KMS-11 (cell line): Measurements from ENCODE around the gene DLX1.

Source experiments
- H2AFZ ChIP-seq: fragments of 200-600 bp; sonication (generic); 2 replicates; pipeline ENCODE4 v1.6.1; 2016; ENCODE audit warnings: antibody characterized with exemption, mixed run types, low read depth
- H3K27ac ChIP-seq: fragments of 200-600 bp; sonication (generic); 2 replicates; pipeline ENCODE4 v1.6.1; 2016; ENCODE audit warnings: mild to moderate bottlenecking, mixed run types
- H3K27me3 ChIP-seq: fragments of 200-600 bp; sonication (generic); 2 replicates; pipeline ENCODE4 v1.6.1; 2017; ENCODE audit warnings: mild to moderate bottlenecking, low read depth, mixed run types, moderate library complexity; ENCODE audit not compliant: insufficient read depth
- H3K36me3 ChIP-seq: fragments of 200-600 bp; sonication (generic); 2 replicates; pipeline ENCODE4 v1.6.1; 2017; ENCODE audit warnings: mild to moderate bottlenecking, mixed run types; ENCODE audit not compliant: insufficient read depth
- H3K4me1 ChIP-seq: fragments of 200-600 bp; sonication (generic); 2 replicates; pipeline ENCODE4 v1.6.1; 2016; ENCODE audit warnings: mild to moderate bottlenecking, low read depth, mixed run types; ENCODE audit not compliant: poor library complexity, severe bottlenecking
- H3K4me2 ChIP-seq: fragments of 200-600 bp; sonication (generic); 2 replicates; pipeline ENCODE4 v1.7.0; 2016; ENCODE audit warnings: mild to moderate bottlenecking, mixed run types
- H3K4me3 ChIP-seq: fragments of 200-600 bp; sonication (generic); IDR thresholded peaks from 2 replicates; pipeline ENCODE4 v1.6.1; 2017; ENCODE audit warnings: low read depth, low read length, mixed read lengths; ENCODE audit not compliant: insufficient read depth
- H3K79me2 ChIP-seq: fragments of 200-600 bp; sonication (generic); 2 replicates; pipeline ENCODE4 v1.6.1; 2016; ENCODE audit warnings: low read depth, mixed run types; ENCODE audit not compliant: insufficient read depth
- H3K9ac ChIP-seq: fragments of 200-600 bp; sonication (generic); 2 replicates; pipeline ENCODE4 v1.6.1; 2016; ENCODE audit warnings: mild to moderate bottlenecking, mixed run types
- H4K20me1 ChIP-seq: fragments of 200-600 bp; sonication (generic); 2 replicates; pipeline ENCODE4 v1.6.1; 2016; ENCODE audit warnings: mild to moderate bottlenecking, mixed run types; ENCODE audit not compliant: insufficient read depth
- TF ChIP-seq, protein P1 (sequence below): fragments of 200-600 bp; sonication (generic); conservative IDR thresholded peaks from 2 replicates; pipeline ENCODE4 v1.6.1; 2017; ENCODE audit warnings: low read depth, mild to moderate bottlenecking, antibody characterized with exemption, low read length, moderate library complexity, mixed read lengths

DLX1 gene

DNA sequence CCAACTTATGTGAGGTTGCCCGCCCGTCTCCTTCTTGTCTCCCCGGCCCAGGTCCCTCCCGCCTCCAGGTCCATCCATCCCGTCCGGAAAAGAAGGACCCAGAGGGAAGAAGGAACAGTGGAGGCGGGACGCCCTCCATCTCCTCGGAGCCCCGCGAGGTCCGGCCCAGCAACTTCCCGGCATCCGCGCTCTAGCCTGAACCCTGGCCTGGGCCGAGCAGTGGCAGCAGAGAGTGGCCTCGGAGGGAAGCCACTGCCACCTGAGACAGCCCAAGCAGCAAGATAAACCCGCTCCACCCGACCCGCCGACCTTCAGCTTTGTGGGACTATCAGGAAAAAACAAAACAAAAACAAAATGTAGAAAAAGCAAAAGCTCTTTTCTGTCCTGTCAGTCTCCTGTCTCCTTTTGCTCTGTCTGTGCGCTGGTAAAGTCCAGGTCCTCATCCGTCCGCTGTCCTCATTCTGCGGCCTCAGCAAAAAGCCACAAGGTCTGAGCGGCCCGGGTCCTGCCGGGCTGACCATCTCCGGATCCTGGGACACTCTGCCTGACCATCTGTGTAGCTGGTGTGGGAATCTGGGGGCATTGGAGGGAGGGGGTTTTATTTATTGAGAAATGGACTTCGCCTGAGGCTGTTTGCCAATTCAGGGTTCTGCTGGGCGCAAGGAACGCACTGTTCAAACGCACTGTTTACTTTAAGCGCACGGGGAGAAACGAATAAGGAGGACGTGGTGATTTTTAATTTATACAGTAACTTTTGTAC is 3.1 kb downstream of the DLX1 start:
- H3K4me3 ChIP-seq = no peak overlapping the region
- H3K9ac ChIP-seq = no peak overlapping the region
- no peak overlapping the region for H3K4me2 ChIP-seq
- H3K27me3 ChIP-seq = peaks cover 79% of the 10 kb centered on the region
- H2AFZ ChIP-seq = no peak overlapping the region
- H3K36me3 ChIP-seq = no peaks in the 10 kb centered on the region
- peaks cover 4% of the 10 kb centered on the region for H3K4me1 ChIP-seq
- H4K20me1 ChIP-seq = no peaks in the 10 kb centered on the region
- H3K79me2 ChIP-seq = no peaks in the 10 kb centered on the region
- TF ChIP-seq, protein P1, sequence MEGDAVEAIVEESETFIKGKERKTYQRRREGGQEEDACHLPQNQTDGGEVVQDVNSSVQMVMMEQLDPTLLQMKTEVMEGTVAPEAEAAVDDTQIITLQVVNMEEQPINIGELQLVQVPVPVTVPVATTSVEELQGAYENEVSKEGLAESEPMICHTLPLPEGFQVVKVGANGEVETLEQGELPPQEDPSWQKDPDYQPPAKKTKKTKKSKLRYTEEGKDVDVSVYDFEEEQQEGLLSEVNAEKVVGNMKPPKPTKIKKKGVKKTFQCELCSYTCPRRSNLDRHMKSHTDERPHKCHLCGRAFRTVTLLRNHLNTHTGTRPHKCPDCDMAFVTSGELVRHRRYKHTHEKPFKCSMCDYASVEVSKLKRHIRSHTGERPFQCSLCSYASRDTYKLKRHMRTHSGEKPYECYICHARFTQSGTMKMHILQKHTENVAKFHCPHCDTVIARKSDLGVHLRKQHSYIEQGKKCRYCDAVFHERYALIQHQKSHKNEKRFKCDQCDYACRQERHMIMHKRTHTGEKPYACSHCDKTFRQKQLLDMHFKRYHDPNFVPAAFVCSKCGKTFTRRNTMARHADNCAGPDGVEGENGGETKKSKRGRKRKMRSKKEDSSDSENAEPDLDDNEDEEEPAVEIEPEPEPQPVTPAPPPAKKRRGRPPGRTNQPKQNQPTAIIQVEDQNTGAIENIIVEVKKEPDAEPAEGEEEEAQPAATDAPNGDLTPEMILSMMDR = no peak
- no peak overlapping the region for H3K27ac ChIP-seq

DNA sequence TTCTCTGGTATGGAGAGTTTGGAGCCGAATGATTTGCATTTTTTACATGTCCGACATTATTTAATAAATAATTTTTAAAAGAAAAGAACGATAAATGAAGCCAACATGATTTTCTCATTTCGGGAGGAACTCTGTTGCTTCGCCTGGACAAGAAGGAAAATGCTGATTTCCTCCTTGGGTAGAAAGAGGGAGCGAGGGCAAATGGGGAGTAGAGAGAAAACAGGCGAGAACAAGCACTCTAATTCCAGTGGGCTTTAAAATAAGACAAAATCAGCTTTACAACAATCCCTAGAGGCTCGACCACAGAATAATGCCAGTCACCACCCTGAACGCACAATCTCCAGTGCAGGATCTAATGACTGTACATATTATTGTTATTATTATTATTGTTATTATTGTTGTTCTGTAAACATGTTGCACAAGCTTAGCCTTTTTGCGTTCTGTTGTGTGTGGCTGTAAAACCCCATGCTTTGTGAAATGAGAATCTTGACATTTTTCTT is 3.7 kb downstream of the DLX1 start:
- no peaks in the 10 kb centered on the region for H3K79me2 ChIP-seq
- H3K27me3 ChIP-seq = peaks cover 80% of the 10 kb centered on the region
- H3K4me3 ChIP-seq = no peak overlapping the region
- H3K4me2 ChIP-seq = no peak overlapping the region
- TF ChIP-seq, protein P1 = no peak
- no peaks in the 10 kb centered on the region for H3K36me3 ChIP-seq
- no peak overlapping the region for H3K9ac ChIP-seq
- peaks cover 9% of the 10 kb centered on the region for H3K4me1 ChIP-seq
- H4K20me1 ChIP-seq = no peaks in the 10 kb centered on the region
- no peak overlapping the region for H2AFZ ChIP-seq
- H3K27ac ChIP-seq = no peak overlapping the region

DNA sequence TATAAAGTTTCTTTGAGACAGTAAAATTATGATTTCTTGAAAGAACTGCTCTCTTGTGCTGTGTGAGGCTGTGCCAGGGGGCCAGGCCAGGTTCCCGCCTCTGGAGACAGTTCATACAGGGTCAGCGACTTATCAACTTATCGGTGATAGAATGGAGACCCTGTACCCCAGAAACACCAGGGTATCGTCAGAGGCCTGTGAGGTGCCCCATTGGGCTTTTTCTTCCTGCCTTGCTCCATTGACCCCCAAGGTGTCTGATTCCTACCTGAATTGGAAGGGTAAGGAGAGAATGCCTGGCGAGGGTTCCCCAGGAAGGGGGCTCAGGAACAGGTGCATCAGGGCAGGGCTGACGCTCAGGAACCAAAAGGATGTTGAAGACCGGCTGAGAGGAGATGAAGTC is 4.3 kb downstream of the DLX1 start:
- TF ChIP-seq, protein P1 = no peak
- Histone ChIP-seq H3K36me3 (no peaks in the 10 kb centered on the region), H2AFZ (no peak overlapping the region), H3K27ac (no peak overlapping the region), H4K20me1 (no peaks in the 10 kb centered on the region), H3K4me3 (no peak overlapping the region), H3K79me2 (no peaks in the 10 kb centered on the region), H3K9ac (no peak overlapping the region), H3K4me1 (peaks cover 7% of the 10 kb centered on the region), H3K27me3 (peaks cover 85% of the 10 kb centered on the region), H3K4me2 (no peak overlapping the region)

DNA sequence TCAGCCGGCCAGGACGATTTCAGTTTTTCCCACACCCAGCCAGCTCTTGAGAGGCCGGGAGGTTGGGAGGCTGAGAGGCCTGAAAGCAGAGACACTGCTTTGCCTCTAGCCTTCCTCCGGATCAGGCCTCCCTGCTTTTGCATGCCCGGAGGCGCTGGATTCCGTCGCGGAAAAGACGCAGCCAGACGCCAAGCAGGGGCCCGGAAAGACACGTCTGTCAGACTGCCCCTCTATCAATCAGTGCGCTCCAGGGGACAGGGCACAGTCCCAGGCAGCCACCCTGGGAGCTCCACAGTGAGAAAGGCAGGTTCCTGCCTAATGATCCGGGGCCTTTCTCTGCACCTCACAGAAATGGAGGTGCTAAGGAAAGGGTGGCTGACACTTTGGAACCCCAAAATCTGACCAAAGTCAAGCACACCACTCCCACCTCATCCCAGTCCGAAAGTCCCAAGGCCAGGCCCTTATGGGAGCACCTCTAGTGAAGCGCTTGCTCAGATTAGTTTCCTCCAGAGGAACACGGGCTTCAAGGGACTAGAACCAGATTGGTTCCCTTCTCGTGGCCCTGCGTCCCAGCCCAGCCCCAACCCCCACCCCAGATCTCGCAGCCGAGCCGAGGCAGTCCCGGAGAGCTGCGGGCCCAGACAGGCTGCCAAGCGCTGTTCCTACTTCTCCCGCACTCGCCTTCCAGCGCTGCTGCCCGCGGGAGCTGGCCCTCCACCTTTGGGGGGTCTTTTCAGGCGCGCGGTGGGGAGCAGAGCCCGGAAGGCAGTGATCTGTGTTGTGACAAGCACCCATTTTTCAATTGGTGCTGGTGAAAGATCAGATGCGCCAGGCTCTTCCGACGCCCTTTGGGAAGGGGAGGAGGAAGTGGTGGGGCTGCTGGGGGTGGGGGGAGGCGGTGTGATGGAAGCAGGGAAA is 5.0 kb downstream of the DLX1 start:
- H2AFZ ChIP-seq = no peak overlapping the region
- H4K20me1 ChIP-seq = no peaks in the 10 kb centered on the region
- no peaks in the 10 kb centered on the region for H3K36me3 ChIP-seq
- no peak overlapping the region for H3K4me3 ChIP-seq
- TF ChIP-seq, protein P1 = no peak
- no peaks in the 10 kb centered on the region for H3K79me2 ChIP-seq
- no peak overlapping the region for H3K27ac ChIP-seq
- no peak overlapping the region for H3K9ac ChIP-seq
- H3K4me1 ChIP-seq = peaks cover 7% of the 10 kb centered on the region
- H3K27me3 ChIP-seq = peaks cover 92% of the 10 kb centered on the region
- H3K4me2 ChIP-seq = no peak overlapping the region
